ENCODE data around the gene SPNS1.

SPNS1 gene

GRCh38 chr16:29030086-29030840, 55.7 kb downstream of the SPNS1 start:
- no peak for DNase-seq

All from NCI-H748 treated with DMSO at 0.1 percent for 48 hours (cell line).